Fibroblast of lung (primary cell): ENCODE measurements around the gene SLFN14.

ENCODE experiments used
- EZH2 ChIP-seq: IDR thresholded peaks from 2 replicates; pipeline ENCODE4 v1.5.1; 2012; ENCODE audit warnings: low read length, control low read depth, mild to moderate bottlenecking; ENCODE audit errors: missing control alignments
- TF ChIP-seq, protein P1 (sequence below), 2 donors: IDR thresholded peaks in 1 of 2; conservative IDR thresholded peaks in 1 of 2; 1 replicate in 1 of 2; 2 replicates in 1 of 2; pipeline ENCODE4 v1.5.1; 2011 to 2012; ENCODE audit warnings: low read length in 2 of 2, control low read depth in 1 of 2, inconsistent platforms in 1 of 2, low read depth in 1 of 2, mild to moderate bottlenecking in 1 of 2

DNA sequence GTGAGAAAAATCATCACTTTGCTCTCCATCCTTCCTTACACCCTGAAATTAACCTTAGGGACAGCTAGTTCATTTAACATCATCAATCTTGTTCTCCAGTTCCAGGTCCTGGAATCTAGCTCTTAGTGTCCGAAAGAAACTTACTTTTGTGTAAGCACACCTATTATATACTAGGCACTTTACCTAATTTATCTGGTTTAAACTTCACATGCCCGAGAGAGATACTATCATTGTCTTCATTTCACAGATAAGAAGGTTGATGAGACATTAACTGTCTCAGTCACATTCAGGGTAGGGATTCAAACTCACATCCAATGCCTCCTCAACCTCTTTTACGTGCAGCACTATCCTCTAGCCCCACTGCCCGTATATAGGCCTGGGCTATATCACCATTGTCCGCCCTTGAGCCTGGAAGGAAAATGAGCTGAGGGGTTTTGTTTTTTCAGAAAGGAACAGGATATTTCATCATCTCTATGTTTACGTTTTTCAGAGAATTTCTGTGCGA, 26.0 kb upstream of the SLFN14 start:
- TF ChIP-seq, protein P1, sequence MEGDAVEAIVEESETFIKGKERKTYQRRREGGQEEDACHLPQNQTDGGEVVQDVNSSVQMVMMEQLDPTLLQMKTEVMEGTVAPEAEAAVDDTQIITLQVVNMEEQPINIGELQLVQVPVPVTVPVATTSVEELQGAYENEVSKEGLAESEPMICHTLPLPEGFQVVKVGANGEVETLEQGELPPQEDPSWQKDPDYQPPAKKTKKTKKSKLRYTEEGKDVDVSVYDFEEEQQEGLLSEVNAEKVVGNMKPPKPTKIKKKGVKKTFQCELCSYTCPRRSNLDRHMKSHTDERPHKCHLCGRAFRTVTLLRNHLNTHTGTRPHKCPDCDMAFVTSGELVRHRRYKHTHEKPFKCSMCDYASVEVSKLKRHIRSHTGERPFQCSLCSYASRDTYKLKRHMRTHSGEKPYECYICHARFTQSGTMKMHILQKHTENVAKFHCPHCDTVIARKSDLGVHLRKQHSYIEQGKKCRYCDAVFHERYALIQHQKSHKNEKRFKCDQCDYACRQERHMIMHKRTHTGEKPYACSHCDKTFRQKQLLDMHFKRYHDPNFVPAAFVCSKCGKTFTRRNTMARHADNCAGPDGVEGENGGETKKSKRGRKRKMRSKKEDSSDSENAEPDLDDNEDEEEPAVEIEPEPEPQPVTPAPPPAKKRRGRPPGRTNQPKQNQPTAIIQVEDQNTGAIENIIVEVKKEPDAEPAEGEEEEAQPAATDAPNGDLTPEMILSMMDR (conservative IDR thresholded peaks at IDR 0.05 in 1 of 2, IDR thresholded peaks at IDR 0.05 in 1 of 2; ENCODE audit: low read depth in 1 of 2, low read length in 2 of 2), result no peak
- no peak for TF ChIP-seq EZH2
